Colonic mucosa (tissue), 4 donors: Measurements from ENCODE around the gene PGBD5. TPM values are rescaled to one million over a fixed set of nuclear protein-coding genes. Genes with fewer than 3 reads are reported as not detected.
A peak's percentile ranks its signal among the peaks of the same experiment; 100 is the strongest.

Experiments used
- DNase-seq: peaks from one replicate; pipeline ENCODE4 v3.0.0-alpha.2; 2020
- H3K27ac ChIP-seq: fragments of 200-600 bp; one replicate; pipeline ENCODE4 v1.8.0; 2021
- H3K27me3 ChIP-seq: fragments of 200-600 bp; one replicate; pipeline ENCODE4 v1.8.0; 2021
- H3K36me3 ChIP-seq: fragments of 200-600 bp; one replicate; pipeline ENCODE4 v1.8.0; 2021
- H3K4me1 ChIP-seq: fragments of 200-600 bp; one replicate; pipeline ENCODE4 v1.8.0; 2021; ENCODE audit warnings: mild to moderate bottlenecking
- H3K4me3 ChIP-seq: fragments of 200-600 bp; one replicate; pipeline ENCODE4 v1.8.0; 2021
- H3K9ac ChIP-seq, 2 donors: one replicate each; pipeline ENCODE4 v1.7.0; 2013; ENCODE audit warnings: control low read depth in 2 of 2, low read depth in 2 of 2, low read length in 2 of 2
- H3K9me3 ChIP-seq: fragments of 200-600 bp; one replicate; pipeline ENCODE4 v1.8.0; 2021
- CTCF ChIP-seq: fragments of 200-600 bp; IDR thresholded peaks from one replicate; pipeline ENCODE4 v1.8.0; 2022; ENCODE audit warnings: antibody characterized with exemption, mild to moderate bottlenecking
- intact Hi-C: fragments of 100-400 bp; cut with DNase I; formaldehyde crosslinking; loops from one replicate; pipeline ENCODE4 v1.14.1; 2022
- total RNA-seq, 2 donors: library from RNA; stranded (reverse); fragmentation: NEBNext Ultra II Directional in 1 of 2; extraction: Animal tissue kit (Norgen Biotek cat#: 25700) in 1 of 2; gene quantifications; one replicate each; pipeline ENCODE4 v1.2.1, GENCODE V29; 2021
- donor health status: healthy.
- donor health status: DM: no; HTN: no; CAD: no.
- donor health status: DM: no; HTN: no; CAD: no.

The PGBD5 gene
- total RNA-seq, 2 donors from 2014 or later: 6.4 to 14.8 TPM

GRCh38 chr1:230285351-230285750 lies 140.8 kb downstream of the PGBD5 start:
- Histone ChIP-seq H3K9me3 (no peaks in the 10 kb centered on the region), H3K36me3 (no peaks in the 10 kb centered on the region)
- DNase-seq: no peak

GRCh38 chr1:230284891-230285290 lies 141.2 kb downstream of the PGBD5 start:
- no peaks in the 10 kb centered on the region for H3K27me3 ChIP-seq

More at GRCh38 chr1:230285351-230285750, 140.8 kb downstream of the PGBD5 start:
- Histone ChIP-seq H3K4me1 (peaks cover 5% of the 10 kb centered on the region), H3K4me3 (no peak overlapping the region), H3K9ac (no peak overlapping the region), H3K27me3 (no peaks in the 10 kb centered on the region), H3K27ac (no peak overlapping the region)
- intact Hi-C loops: no loop called here
- no peak for TF ChIP-seq CTCF

GRCh38 chr1:230283678-230284077 lies 142.5 kb downstream of the PGBD5 start:
- intact Hi-C loops: no loop called here
- Histone ChIP-seq H3K27ac (no peak overlapping the region), H3K4me1 (peaks cover 5% of the 10 kb centered on the region), H3K9me3 (no peaks in the 10 kb centered on the region), H3K36me3 (no peaks in the 10 kb centered on the region), H3K4me3 (no peak overlapping the region), H3K27me3 (no peaks in the 10 kb centered on the region), H3K9ac (no peak overlapping the region)
- DNase-seq: no peak
- no peak for TF ChIP-seq CTCF

More at GRCh38 chr1:230284891-230285290, 141.2 kb downstream of the PGBD5 start:
- TF ChIP-seq CTCF: no peak
- no peak overlapping the region for H3K27ac ChIP-seq
- no peaks in the 10 kb centered on the region for H3K36me3 ChIP-seq
- no peak for DNase-seq
- no peak overlapping the region for H3K4me3 ChIP-seq
- no peaks in the 10 kb centered on the region for H3K9me3 ChIP-seq
- H3K4me1 ChIP-seq: peaks cover 5% of the 10 kb centered on the region
- H3K9ac ChIP-seq: no peak overlapping the region
- intact Hi-C loops: no loop called here

GRCh38 chr1:230282157-230282556 lies 144.0 kb downstream of the PGBD5 start:
- DNase-seq: peak; percentile 86
- intact Hi-C loops: no loop called here
- peaks cover 5% of the 10 kb centered on the region for H3K4me1 ChIP-seq
- H3K9me3 ChIP-seq: no peaks in the 10 kb centered on the region
- no peak overlapping the region for H3K4me3 ChIP-seq
- no peak for TF ChIP-seq CTCF
- H3K27ac ChIP-seq: peak overlapping the region; percentile 37
- H3K36me3 ChIP-seq: no peaks in the 10 kb centered on the region
- H3K9ac ChIP-seq: no peak overlapping the region
- H3K27me3 ChIP-seq: no peaks in the 10 kb centered on the region

- H3K9ac ChIP-seq: no peak overlapping the region
- H3K36me3 ChIP-seq: no peaks in the 10 kb centered on the region
- intact Hi-C loops: no loop called here
- H3K9me3 ChIP-seq: no peaks in the 10 kb centered on the region
- H3K27me3 ChIP-seq: no peaks in the 10 kb centered on the region
- no peak overlapping the region for H3K27ac ChIP-seq
- H3K4me3 ChIP-seq: no peak overlapping the region
- TF ChIP-seq CTCF: no peak
- peaks cover 5% of the 10 kb centered on the region for H3K4me1 ChIP-seq
- no peak for DNase-seq
Observed at GRCh38 chr1:230281556-230281955, 144.6 kb downstream of the PGBD5 start.
